Fibroblast of upper back skin (primary cell): Measurements from ENCODE around the gene XRCC2.

Source experiments
- DNase-seq: peaks from one replicate; pipeline ENCODE4 v3.0.0-alpha.2; 2013

The XRCC2 gene

DNA sequence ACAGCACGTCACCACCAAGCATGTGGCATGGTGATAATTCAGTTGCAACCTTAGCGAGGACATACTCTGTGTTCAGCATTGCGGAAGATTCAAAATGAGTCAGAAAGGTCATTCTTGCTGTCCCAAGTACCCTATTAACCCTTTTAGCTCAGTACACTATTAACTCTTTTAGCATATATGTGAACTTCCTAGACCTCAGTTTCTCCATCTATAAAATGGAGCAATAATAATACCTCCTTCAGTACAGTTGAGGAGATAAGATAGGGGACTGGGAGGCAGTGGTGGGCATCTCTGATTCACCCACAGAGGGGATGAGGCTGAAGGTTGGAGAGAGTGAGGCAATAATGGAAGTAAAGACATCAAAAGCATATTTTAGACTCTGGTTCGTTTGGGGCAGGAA is 67.3 kb downstream of the XRCC2 start:
- DNase-seq: no peak

DNA sequence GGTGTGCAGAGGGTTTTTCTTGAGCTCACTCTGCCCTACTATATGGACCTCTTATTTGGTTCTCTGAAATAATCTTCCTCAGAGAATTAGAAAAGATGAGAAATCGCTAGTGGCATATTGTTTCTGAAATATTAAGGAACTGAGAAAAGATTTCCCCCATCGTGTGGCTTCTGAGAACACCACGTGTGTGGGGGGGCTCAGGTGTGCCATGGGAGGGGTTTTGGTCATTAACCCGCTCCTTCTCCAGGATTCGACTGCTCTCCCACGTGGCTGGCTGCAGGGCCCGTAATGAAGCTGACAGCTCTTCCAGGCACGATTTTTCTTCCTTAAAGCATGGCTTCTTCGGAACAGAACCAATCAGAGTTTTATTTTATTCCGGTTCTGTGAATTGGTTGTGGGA is 67.7 kb downstream of the XRCC2 start:
- no peak for DNase-seq

DNA sequence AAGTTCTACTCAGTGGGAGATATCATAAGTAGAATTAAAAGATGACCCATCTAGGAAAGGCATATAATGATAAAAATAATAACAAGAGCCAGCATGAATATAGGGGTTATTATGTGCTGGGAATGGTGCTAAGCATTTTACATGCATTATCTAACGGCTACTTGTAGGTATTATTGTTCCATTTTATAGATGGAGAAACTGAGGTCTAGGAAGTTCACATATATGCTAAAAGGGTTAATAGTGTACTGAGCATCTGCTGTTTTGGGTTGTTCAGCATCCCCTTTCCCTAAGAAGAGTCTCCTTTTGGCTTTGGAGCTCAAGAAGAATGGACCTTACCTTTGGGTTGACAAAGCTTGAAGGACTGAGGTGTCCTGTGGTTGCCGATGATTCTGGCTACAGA is 68.9 kb downstream of the XRCC2 start:
- no peak for DNase-seq

DNA sequence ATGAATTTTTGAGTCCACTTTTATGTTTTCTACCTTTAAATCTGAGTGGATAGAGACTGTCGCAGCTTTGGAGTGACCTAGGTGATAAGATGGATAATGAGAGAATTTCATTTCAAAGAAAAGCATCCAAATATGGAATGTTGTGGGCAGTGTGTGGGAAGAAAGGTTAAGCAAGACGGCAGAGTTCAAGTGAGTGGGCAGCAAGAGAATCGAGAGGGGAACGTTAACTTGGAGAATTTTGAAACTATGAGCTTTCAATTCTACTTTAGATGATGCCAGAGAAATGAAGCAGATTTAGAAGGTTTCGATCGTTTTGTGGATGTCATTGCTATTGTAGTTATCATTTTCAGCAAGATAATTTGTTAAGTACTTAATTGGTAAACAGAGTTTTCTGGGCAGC is 73.0 kb downstream of the XRCC2 start:
- no peak for DNase-seq

DNA sequence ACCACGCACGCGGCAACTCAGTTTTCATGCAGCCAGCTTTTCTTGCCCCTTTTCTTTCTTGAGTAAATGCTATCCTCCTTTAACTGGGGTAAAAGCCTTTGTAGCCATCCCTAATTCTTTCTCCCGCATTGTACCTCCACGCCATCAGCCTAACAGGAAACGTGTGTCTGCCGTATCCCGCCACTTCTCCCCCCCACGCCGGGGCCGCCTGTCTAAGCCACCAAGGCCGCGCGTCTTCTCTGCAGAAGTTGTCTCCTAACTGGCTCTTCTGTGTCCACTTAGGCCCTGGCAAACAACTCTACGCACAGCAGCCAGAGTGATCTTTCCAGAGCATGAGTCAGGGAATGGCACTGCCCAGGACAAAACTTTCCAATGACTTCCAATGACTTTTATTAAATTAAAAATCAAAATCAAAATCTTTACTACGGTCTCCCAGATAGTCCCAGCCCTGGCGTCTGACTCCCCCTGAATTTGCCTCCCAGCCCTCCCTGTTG is 74.6 kb downstream of the XRCC2 start:
- no peak for DNase-seq

DNA sequence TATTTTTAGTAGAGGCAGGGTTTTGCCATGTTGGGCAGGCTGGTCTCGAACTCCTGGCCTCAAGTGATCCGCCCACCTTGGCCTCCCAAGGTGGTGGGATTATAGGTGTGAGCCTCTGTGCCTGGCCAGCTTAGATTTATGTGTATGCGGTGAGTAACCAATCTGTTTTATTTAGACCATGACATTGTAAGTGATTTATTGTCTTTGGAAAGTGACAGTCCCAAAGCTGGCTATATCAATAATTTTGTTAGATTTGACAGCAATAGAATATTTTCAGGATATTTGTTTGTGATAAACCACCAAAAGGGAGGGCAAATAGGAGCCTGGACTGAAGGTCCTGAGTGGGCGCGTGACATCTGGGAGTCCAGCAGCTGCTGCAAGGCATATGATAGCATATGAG is 75.7 kb downstream of the XRCC2 start:
- DNase-seq: no peak

DNA sequence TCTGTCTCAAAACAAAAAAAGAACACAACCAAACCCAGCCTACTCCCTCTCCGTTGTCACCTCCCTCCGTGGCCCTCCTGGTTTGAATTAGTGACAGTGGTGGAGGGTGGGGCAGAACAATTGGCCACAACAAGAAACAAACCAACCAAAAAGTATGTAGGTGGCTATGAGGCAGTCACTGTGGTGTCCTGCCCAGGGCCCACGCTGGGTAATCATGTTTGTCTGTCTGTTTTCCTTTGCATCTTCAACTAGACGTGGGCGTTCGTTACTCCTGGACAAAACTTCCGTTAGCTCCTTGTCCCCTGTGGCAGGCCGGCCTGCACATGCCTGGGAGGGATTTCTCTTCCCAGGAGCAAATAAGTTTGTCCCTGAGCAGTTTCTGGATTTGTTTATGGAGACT is 78.4 kb downstream of the XRCC2 start:
- no peak for DNase-seq

DNA sequence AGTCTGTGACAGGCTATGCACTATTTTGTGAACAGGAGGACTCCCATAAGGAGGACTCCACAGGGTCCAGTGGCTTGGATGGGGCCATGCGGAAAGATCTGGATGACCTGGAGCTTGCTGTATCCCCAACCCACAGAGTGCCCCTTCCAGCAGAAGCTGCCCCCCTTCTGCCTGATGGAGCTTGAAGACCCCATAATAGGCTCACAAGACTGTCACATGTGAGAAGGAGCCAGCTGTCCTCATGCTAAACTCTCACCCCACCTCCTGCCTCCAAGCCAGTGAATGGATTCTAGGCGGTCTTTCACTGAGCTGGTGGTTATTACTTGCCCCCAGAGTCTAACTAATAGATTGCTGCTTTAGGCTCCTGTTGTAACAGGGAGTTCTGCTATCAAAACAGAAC is 79.1 kb downstream of the XRCC2 start:
- DNase-seq: no peak
